GM23248 (cell line): ENCODE results near the gene IL22. TPM values are rescaled to one million over a fixed set of nuclear protein-coding genes. Genes with fewer than 3 reads are reported as not detected.

Source experiments
- DNase-seq: peaks from one replicate; pipeline ENCODE4 v3.0.0-alpha.2; 2015
- H2AFZ ChIP-seq: fragments of 200-600 bp; sonication (generic); 2 replicates; pipeline ENCODE4 v1.6.1; 2016; ENCODE audit warnings: antibody characterized with exemption
- H3F3A ChIP-seq: fragments of 200-600 bp; sonication (generic); 2 replicates; pipeline ENCODE4 v1.6.1; 2016; ENCODE audit warnings: mild to moderate bottlenecking, antibody characterized with exemption, mixed run types; ENCODE audit not compliant: insufficient read depth
- H3K27ac ChIP-seq: fragments of 200-600 bp; sonication (generic); 2 replicates; pipeline ENCODE4 v1.5.1; 2016; ENCODE audit warnings: mild to moderate bottlenecking
- H3K27me3 ChIP-seq: fragments of 200-600 bp; sonication (generic); replicated peaks from 2 replicates; pipeline ENCODE4 v1.6.1; 2016; ENCODE audit warnings: mild to moderate bottlenecking; ENCODE audit not compliant: insufficient read depth
- H3K36me3 ChIP-seq: fragments of 200-600 bp; sonication (generic); 2 replicates; pipeline ENCODE4 v1.6.1; 2016; ENCODE audit warnings: low read depth, mild to moderate bottlenecking
- H3K4me1 ChIP-seq: fragments of 200-600 bp; sonication (generic); 2 replicates; pipeline ENCODE4 v1.6.1; 2016; ENCODE audit warnings: mild to moderate bottlenecking; ENCODE audit not compliant: insufficient read depth
- H3K4me2 ChIP-seq: fragments of 200-600 bp; sonication (generic); one replicate; pipeline ENCODE4 v1.6.1; 2016; ENCODE audit warnings: mild to moderate bottlenecking; ENCODE audit not compliant: unreplicated experiment
- H3K4me3 ChIP-seq: fragments of 200-600 bp; sonication (generic); 2 replicates; pipeline ENCODE4 v1.5.1; 2016; ENCODE audit warnings: mild to moderate bottlenecking
- H3K79me2 ChIP-seq: fragments of 200-600 bp; sonication (generic); 2 replicates; pipeline ENCODE4 v1.6.1; 2016; ENCODE audit warnings: mild to moderate bottlenecking; ENCODE audit not compliant: insufficient read depth
- H3K9ac ChIP-seq: fragments of 200-600 bp; sonication (generic); 2 replicates; pipeline ENCODE4 v1.6.1; 2016; ENCODE audit warnings: mild to moderate bottlenecking
- H3K9me2 ChIP-seq: fragments of 200-600 bp; sonication (generic); 2 replicates; pipeline ENCODE4 v1.6.1; 2016; ENCODE audit warnings: mixed run types, mild to moderate bottlenecking, moderate library complexity; ENCODE audit not compliant: insufficient read depth
- H3K9me3 ChIP-seq: fragments of 200-600 bp; sonication (generic); one replicate; pipeline ENCODE4 v1.6.1; 2017; ENCODE audit warnings: low read depth
- H4K20me1 ChIP-seq: fragments of 200-600 bp; sonication (generic); 2 replicates; pipeline ENCODE4 v1.6.0; 2016; ENCODE audit not compliant: insufficient read depth
- EZH2 ChIP-seq: fragments of 200-600 bp; sonication (generic); IDR thresholded peaks from 2 replicates; pipeline ENCODE4 v1.6.1; 2018; ENCODE audit warnings: antibody characterized with exemption, mild to moderate bottlenecking; ENCODE audit not compliant: insufficient read depth, poor library complexity, severe bottlenecking
- EZH2phosphoT487 ChIP-seq: fragments of 200-600 bp; sonication (generic); IDR thresholded peaks from 2 replicates; pipeline ENCODE4 v1.6.1; 2018; ENCODE audit warnings: antibody characterized with exemption, moderate library complexity, mild to moderate bottlenecking, low read depth; ENCODE audit not compliant: insufficient read depth
- WGBS, 2 experiments: methylation state at CpG; one replicate each; pipeline ENCODE4 v1.1.6; 2015 to 2017; ENCODE audit warnings: low lambda C conversion rate in 2 of 2, low coverage in 1 of 2; ENCODE audit errors: missing lambda C conversion rate in 2 of 2; 5-methylcytosine and 5-hydroxymethylcytosine counted together
- in situ Hi-C: fragments of 300-500 bp; cut with MboI; formaldehyde crosslinking; loops from 2 replicates; pipeline ENCODE4 v1.15.0; 2020
- polyA plus RNA-seq: library from polyadenylated mRNA; unstranded; fragments of >200 nt; fragmentation: Nextera tagmentation; extraction: Ambion mirVana; gene quantifications from 2 replicates; pipeline ENCODE4 v1.2.1, GENCODE V29; 2016
- total RNA-seq: library from RNA; depleted of rRNA; stranded (reverse); fragments of >200 nt; shearing (Covaris generic); gene quantifications from 2 replicates; pipeline ENCODE4 v1.2.3, GENCODE V29; 2014

IL22 gene
- total and polyA plus RNA-seq, 2 experiments from 2014 or later, result not detected

DNA sequence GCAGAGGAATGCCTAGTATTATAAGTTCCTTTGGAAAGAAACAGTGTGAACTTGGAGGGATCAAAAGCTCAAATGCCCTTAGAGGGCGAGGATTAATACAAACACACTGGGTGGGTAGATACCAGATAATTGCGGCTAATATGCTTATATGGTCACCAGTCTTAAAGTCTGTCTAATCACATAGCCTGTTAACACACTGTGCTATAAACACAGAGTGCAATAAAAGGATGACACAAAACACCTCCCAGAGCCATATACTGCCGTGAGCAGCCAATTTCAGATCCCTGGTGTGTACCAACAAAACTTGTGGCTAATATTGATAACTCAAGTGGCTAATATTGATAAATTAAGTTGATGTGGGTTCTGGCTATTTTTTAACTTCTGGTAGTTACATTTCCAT, 26.0 kb downstream of the IL22 start:
- H3K4me2 ChIP-seq, result no peak overlapping the region

DNA sequence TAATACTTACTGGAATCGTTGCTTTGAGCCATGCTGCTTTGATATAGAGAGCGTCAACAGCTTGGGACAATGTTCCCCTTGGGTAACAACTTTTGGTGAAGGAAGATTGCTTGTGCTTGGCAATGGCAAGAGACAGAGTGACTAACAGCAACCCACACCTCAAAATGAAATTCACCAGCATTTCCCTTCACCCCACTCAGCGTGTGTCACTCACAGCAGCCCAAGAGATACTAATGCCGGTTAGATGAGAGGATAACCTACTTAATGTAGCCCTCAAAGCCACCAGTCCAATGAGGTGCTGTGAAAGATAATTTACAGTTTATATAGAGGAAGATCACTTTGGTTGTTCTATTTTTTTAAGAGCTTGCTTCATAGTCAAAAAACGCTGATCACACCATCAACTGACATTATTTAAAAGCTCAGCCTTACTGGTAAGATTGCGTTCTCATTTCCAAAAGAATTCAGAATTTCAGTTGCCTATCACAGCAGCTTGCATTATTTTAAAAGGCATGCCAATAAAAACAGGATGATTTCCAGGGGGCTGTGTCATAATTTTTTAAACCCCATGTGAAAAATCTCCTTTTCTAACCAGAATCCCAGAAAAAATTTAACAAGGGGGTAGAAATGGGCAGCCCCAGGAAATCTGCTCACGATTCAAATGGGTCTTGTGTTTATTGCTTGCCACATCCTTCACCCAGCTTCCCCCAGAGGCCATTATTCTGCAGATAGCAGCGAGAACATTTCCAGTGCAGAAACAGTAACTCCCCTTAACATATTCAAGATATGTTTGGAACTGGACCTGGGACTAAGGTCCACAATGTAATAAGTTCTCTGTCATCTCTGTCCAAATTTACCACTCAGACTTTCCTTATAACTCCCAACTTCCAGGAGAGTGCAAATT, 27.6 kb downstream of the IL22 start, which contains the start of gene IL26:
IL26 (minus strand) TSS at position 235 of the 901 bp plus-strand sequence; CDS start at position 181, 54 bp downstream.
- Histone ChIP-seq H3K4me1 (peaks cover 18% of the 10 kb centered on the region), H3K79me2 (no peaks in the 10 kb centered on the region), H3K4me2 (peak within 1 kb of the TSS; percentile 66), H3K4me3 (no peak within 1 kb of the TSS), H3K36me3 (no peaks in the 10 kb centered on the region), H2AFZ (no peak within 1 kb of the TSS), H3F3A (0 out of 2 replicates have a peak, but pooled peaks cover 13% of the 10 kb centered on the region), H3K9me2 (no peaks in the 10 kb centered on the region), H3K9ac (peak within 1 kb of the TSS; percentile 43; the same call in 1 of the 2 replicates), H3K9me3 (no peaks in the 10 kb centered on the region), H3K27ac (peak within 1 kb of the TSS; percentile 52), H3K27me3 (no peaks in the 10 kb centered on the region), H4K20me1 (no peaks in the 10 kb centered on the region)
- 88 to 89% methylated on average over 8 of the region's 8 CpGs for WGBS, 2 experiments
- DNase-seq, result no peak
- no peak for TF ChIP-seq EZH2phosphoT487
- no peak for TF ChIP-seq EZH2
- in situ Hi-C loops, result no loop called here

More for the DNA sequence above, 26.0 kb downstream of the IL22 start:
- Histone ChIP-seq H3K9me3 (no peaks in the 10 kb centered on the region), H3K36me3 (no peaks in the 10 kb centered on the region), H3K4me1 (peaks cover 18% of the 10 kb centered on the region), H3K79me2 (no peaks in the 10 kb centered on the region), H4K20me1 (no peaks in the 10 kb centered on the region), H3K27ac (no peak overlapping the region), H2AFZ (no peak overlapping the region), H3K9ac (no peak overlapping the region), H3K27me3 (no peaks in the 10 kb centered on the region), H3K9me2 (no peaks in the 10 kb centered on the region), H3F3A (0 out of 2 replicates have a peak, but pooled peaks cover 13% of the 10 kb centered on the region), H3K4me3 (no peak overlapping the region)
- WGBS, 2 experiments, result 72 to 79% methylated on average over 3 of the region's 3 CpGs
- in situ Hi-C loops, result no loop called here
- no peak for DNase-seq
- no peak for TF ChIP-seq EZH2
- no peak for TF ChIP-seq EZH2phosphoT487

GRCh38 chr12:68224613-68225285, 28.7 kb downstream of the IL22 start:
- Histone ChIP-seq H3K79me2 (no peaks in the 10 kb centered on the region), H3K27me3 (no peaks in the 10 kb centered on the region), H3K9me2 (no peaks in the 10 kb centered on the region), H3K4me1 (peaks cover 18% of the 10 kb centered on the region), H3K4me2 (peak overlapping the region; percentile 66), H3K4me3 (no peak overlapping the region), H2AFZ (no peak overlapping the region), H3K9me3 (no peaks in the 10 kb centered on the region), H3K36me3 (no peaks in the 10 kb centered on the region), H3K9ac (peak overlapping the region; percentile 43; the same call in 1 of the 2 replicates), H3K27ac (peak overlapping the region; percentile 52), H4K20me1 (no peaks in the 10 kb centered on the region), H3F3A (0 out of 2 replicates have a peak, but pooled peaks cover 13% of the 10 kb centered on the region)
- in situ Hi-C loops, result no loop called here
- WGBS, 2 experiments, result 47% methylated on average over 3 of the region's 3 CpGs
- peak; percentile 89 for DNase-seq
- TF ChIP-seq EZH2 (no peak), EZH2phosphoT487 (no peak)

GRCh38 chr12:68223067-68223747, 30.2 kb downstream of the IL22 start:
- H4K20me1 ChIP-seq, result no peaks in the 10 kb centered on the region
- H3K4me2 ChIP-seq, result peak overlapping the region; percentile 77
- no peaks in the 10 kb centered on the region for H3K9me3 ChIP-seq
- in situ Hi-C loops, result no loop called here
- peak overlapping the region; percentile 81 for H2AFZ ChIP-seq
- peak; percentile 92 for DNase-seq
- no peaks in the 10 kb centered on the region for H3K79me2 ChIP-seq
- TF ChIP-seq EZH2phosphoT487 (no peak), EZH2 (no peak)
- peaks cover 18% of the 10 kb centered on the region for H3K4me1 ChIP-seq
- H3K27ac ChIP-seq, result no peak overlapping the region
- 0 out of 2 replicates have a peak, but pooled peaks cover 13% of the 10 kb centered on the region for H3F3A ChIP-seq
- H3K36me3 ChIP-seq, result no peaks in the 10 kb centered on the region
- peak overlapping the region; percentile 21 for H3K9ac ChIP-seq
- 0 to 2% methylated on average over 12 of the region's 12 CpGs for WGBS, 2 experiments
- H3K9me2 ChIP-seq, result no peaks in the 10 kb centered on the region
- H3K27me3 ChIP-seq, result no peaks in the 10 kb centered on the region
- H3K4me3 ChIP-seq, result peak overlapping the region; percentile 52; the same call in 1 of the 2 replicates
